GM18858 (cell line): Measurements from ENCODE around the gene ZNF19.
A peak's percentile ranks its signal among the peaks of the same experiment; 100 is the strongest.
"Not testable (repeated sequence)": the region's sequence is repeated elsewhere in the genome, so short reads cannot be mapped to it uniquely, and the experiment has no call there.

ENCODE experiments used
- ATAC-seq: cut with Tn5 transposase; IDR thresholded peaks from one replicate; pipeline ENCODE4 v1.9.1; 2021; ENCODE audit not compliant: unreplicated experiment

Gene ZNF19

GRCh38 chr16:71489122-71489521 lies at the start of gene ZNF19:
TSS of gene ZNF19 (minus strand) at chr16:71489324. CDS start at chr16:71482114, 7,210 bp downstream.
- no peak for ATAC-seq

GRCh38 chr16:71537643-71538042 lies 48.5 kb upstream of the ZNF19 start:
- no peak for ATAC-seq

GRCh38 chr16:71536752-71537499 lies 47.8 kb upstream of the ZNF19 start:
- ATAC-seq = no peak

GRCh38 chr16:71532366-71532765 lies 43.2 kb upstream of the ZNF19 start:
- ATAC-seq = no peak

GRCh38 chr16:71528863-71529262 lies 39.7 kb upstream of the ZNF19 start:
- ATAC-seq = no peak

GRCh38 chr16:71528257-71528656 lies 39.1 kb upstream of the ZNF19 start:
- no peak for ATAC-seq

- no peak for ATAC-seq
Observed at GRCh38 chr16:71526111-71526631, 37.0 kb upstream of the ZNF19 start, which contains the start of gene CHST4. TSS of gene CHST4 (plus strand) at chr16:71526426. CDS start at chr16:71536678, 10,252 bp downstream.

GRCh38 chr16:71524566-71525553 lies 35.7 kb upstream of the ZNF19 start:
- ATAC-seq = no peak

GRCh38 chr16:71520550-71520949 lies 31.4 kb upstream of the ZNF19 start:
- no peak for ATAC-seq

- ATAC-seq = no peak
Observed at GRCh38 chr16:71515026-71515425, 25.9 kb upstream of the ZNF19 start.

- ATAC-seq = no peak
Observed at GRCh38 chr16:71514476-71514875, 25.4 kb upstream of the ZNF19 start.

GRCh38 chr16:71513302-71513701 lies 24.2 kb upstream of the ZNF19 start:
- ATAC-seq = no peak

- ATAC-seq = no peak
Observed at GRCh38 chr16:71507061-71507460, 17.9 kb upstream of the ZNF19 start.

GRCh38 chr16:71504901-71505300 lies 15.8 kb upstream of the ZNF19 start:
- ATAC-seq = no peak

- not testable (repeated sequence) for ATAC-seq
Observed at GRCh38 chr16:71504051-71504450, 14.9 kb upstream of the ZNF19 start.

- no peak for ATAC-seq
Observed at GRCh38 chr16:71501547-71501946, 12.4 kb upstream of the ZNF19 start.

- ATAC-seq = no peak
Observed at GRCh38 chr16:71500964-71501363, 11.8 kb upstream of the ZNF19 start.

GRCh38 chr16:71499775-71500364 lies 10.7 kb upstream of the ZNF19 start:
- peak; percentile 58 for ATAC-seq

GRCh38 chr16:71498031-71498430 lies 8.9 kb upstream of the ZNF19 start:
- ATAC-seq = no peak

GRCh38 chr16:71493213-71493612 lies 4.1 kb upstream of the ZNF19 start:
- no peak for ATAC-seq

- no peak for ATAC-seq
Observed at GRCh38 chr16:71492786-71493185, 3.7 kb upstream of the ZNF19 start.
